GM12875 (cell line): ENCODE measurements around the gene PTPRG.

Experiments used
- H3K4me3 ChIP-seq: one replicate; pipeline ENCODE4 v1.5.1; 2011; ENCODE audit warnings: low read depth, low read length, control low read depth
- TF ChIP-seq, protein P1 (sequence below): IDR thresholded peaks from 2 replicates; pipeline ENCODE4 v1.5.1; 2011; ENCODE audit warnings: low read depth, mild to moderate bottlenecking, control low read depth, inconsistent platforms, low read length, moderate library complexity, borderline replicate concordance; ENCODE audit not compliant: insufficient read depth

The PTPRG gene

DNA sequence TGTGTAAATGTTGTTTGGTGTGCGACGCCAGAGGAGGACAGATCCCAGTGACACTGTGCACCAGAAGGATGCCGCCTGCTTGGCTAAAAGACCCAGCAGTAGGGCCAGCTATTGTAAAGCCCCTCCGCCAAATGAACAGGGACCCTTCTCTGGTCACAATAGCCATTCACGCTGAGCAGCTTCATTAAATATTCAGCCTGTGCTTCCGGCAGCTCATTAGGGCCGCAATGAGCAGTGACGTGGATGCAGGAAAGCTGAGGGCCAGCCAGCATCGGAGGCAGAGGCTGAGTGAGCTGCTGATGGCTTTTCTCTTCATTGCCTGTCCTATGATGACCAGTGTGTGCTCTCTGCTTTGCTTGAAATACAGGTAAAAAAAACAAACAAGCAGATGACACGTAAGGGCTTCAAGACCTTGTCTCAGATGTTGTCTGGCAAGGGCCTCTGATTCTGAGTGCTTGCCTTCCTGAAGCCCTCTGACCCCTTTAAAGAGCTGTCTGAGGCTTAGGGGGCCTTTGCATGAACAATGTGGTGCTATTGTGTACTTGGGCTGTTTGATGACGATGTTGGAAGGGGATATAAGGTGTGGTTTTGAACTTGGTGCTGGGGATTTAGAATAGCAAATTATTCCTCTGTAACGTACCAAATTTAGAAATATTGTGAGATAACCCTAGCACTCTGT, 681.6 kb downstream of the PTPRG start:
- TF ChIP-seq, protein P1, sequence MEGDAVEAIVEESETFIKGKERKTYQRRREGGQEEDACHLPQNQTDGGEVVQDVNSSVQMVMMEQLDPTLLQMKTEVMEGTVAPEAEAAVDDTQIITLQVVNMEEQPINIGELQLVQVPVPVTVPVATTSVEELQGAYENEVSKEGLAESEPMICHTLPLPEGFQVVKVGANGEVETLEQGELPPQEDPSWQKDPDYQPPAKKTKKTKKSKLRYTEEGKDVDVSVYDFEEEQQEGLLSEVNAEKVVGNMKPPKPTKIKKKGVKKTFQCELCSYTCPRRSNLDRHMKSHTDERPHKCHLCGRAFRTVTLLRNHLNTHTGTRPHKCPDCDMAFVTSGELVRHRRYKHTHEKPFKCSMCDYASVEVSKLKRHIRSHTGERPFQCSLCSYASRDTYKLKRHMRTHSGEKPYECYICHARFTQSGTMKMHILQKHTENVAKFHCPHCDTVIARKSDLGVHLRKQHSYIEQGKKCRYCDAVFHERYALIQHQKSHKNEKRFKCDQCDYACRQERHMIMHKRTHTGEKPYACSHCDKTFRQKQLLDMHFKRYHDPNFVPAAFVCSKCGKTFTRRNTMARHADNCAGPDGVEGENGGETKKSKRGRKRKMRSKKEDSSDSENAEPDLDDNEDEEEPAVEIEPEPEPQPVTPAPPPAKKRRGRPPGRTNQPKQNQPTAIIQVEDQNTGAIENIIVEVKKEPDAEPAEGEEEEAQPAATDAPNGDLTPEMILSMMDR = no peak
- no peak overlapping the region for H3K4me3 ChIP-seq

DNA sequence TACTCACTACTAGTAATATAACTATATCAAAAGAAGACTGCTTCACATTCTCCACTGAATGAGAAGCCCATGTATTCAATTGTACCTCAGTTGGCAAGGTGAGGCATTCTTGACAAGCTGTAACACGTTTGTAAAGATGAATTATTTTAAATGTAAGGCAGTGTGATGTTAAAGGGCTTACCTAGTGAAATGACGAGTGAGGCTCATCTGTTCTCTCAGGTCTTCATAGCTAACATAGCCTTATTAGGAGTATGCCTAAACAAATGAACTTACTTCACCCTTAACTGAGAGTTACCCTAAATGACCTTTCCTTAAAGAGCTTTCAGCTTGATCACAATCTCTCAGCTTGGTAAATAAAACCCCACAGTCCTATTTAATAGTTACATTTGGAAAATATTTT, 684.7 kb downstream of the PTPRG start:
- no peak overlapping the region for H3K4me3 ChIP-seq
- TF ChIP-seq, protein P1 = no peak

DNA sequence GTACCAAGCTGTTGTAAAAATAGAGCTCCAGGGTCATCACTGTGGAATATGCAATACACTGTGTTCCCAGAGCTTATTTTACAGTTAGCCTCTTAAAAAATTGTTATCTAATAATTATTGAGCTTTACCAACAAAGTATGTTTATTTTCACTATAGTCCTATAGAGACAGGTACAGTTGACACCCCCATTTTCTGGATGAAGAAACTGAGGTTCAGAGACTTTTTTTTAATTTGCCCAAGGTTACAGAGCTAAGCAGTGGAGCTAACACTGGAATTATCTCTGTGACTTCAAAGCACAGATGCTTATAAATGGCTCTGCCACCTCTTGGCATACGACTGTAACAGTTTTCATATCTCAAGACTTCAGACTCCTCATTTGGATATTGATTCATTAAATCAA, 685.6 kb downstream of the PTPRG start:
- no peak overlapping the region for H3K4me3 ChIP-seq
- TF ChIP-seq, protein P1 = no peak

DNA sequence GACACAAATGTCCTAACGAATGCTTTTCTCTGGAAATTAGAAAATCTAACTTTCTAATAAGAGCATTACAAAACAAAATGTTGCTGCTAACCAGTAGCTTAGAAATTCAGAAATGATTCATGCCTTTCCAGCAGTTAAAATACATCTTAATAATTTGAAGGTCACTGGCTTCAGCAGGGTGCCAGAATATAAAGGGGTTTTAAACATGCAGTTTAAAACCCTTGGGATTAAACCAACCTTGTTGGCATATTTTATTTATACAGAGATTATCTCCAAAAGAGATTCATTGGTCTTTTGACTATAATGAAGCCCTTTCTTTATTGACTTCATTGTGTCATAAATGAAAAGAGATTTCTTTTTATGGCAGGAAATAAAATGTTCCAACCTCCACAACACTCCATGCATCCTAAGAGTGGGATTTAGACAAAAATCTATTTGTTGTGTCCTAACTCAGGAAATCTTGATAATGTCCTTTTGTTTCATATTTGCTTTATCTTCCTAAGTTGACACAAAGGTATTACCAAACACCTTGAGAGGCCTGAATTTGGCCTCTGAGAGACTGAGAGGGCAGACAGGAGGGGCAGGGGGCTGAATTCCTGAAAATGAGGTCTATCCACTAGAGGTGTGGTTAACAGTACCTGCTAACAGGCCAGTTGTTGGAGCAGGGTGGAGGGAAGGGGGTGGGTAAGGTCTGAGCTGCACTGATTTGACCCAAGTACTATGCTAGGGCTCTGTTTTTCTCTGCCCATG, 687.5 kb downstream of the PTPRG start:
- TF ChIP-seq, protein P1 = no peak

DNA sequence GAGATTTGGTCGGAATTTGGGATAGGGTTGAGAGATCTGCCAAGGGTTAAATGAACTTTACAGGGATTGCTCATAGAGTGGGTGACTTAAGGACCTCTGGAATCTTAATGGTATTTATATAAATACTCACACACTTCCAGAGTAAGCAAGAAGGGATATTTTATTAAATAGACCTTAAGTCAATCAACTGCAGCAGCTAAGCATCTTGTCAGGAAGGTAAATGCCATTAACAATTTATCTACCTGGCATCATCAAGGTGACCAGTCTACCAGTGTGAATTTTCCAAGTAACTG, 688.1 kb downstream of the PTPRG start:
- H3K4me3 ChIP-seq = no peak overlapping the region
- TF ChIP-seq, protein P1 = no peak

More for the DNA sequence above, 687.5 kb downstream of the PTPRG start:
- H3K4me3 ChIP-seq = no peak overlapping the region

DNA sequence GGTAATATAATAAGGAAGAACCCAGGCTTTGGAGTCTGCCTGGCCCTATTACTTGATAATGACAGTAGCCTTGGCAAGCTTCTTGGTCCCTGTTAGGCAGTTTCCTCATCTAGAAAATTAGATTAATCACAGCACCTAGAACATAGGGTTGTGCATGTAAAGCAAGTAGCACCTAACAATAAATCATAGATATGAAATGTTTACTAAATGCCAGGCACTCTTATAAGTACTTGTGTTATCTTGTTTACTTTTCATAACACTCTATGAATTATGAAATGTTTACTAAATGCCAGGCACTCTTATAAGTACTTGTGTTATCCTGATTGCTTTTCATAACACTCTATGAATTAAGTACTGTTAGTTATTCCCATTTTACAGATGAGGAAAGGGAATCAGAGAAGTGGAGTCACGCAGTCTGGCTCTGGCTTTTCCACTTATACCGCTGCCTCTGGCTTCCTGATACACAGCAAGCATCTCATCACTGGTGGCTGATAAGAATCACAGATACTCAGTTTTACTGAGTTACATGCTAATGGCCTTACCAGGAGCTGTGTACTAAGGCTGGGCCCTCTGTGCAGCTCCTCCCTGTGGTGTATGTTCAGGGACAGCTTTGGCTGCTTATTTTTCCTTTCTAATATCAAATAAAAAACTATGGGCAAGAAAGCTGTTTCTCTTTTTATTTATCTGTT, 688.6 kb downstream of the PTPRG start:
- H3K4me3 ChIP-seq = no peak overlapping the region
- TF ChIP-seq, protein P1 = no peak
